ENCODE data around the gene CYBA.

CYBA gene

GRCh38 chr16:88647178-88648070, 3.4 kb downstream of the CYBA start:
- DNase-seq: no peak

- no peak for DNase-seq
Observed at GRCh38 chr16:88646345-88647034, 4.4 kb downstream of the CYBA start.

GRCh38 chr16:88645941-88646340, 4.9 kb downstream of the CYBA start:
- DNase-seq: no peak

- DNase-seq: no peak
Observed at GRCh38 chr16:88645455-88645854, 5.4 kb downstream of the CYBA start.

- DNase-seq: no peak
Observed at GRCh38 chr16:88643644-88643932, 7.3 kb downstream of the CYBA start.

GRCh38 chr16:88642881-88643643, 7.8 kb downstream of the CYBA start:
- DNase-seq: no peak

GRCh38 chr16:88640498-88641247, 10.2 kb downstream of the CYBA start:
- no peak for DNase-seq

- no peak for DNase-seq
Observed at GRCh38 chr16:88640039-88640495, 10.8 kb downstream of the CYBA start.

GRCh38 chr16:88639231-88640038, 11.4 kb downstream of the CYBA start:
- DNase-seq: no peak

- no peak for DNase-seq
Observed at GRCh38 chr16:88638323-88639230, 12.3 kb downstream of the CYBA start, which contains the start of gene IL17C. IL17C (plus strand) TSS chr16:88638572; CDS start chr16:88638642, 70 bp downstream.

GRCh38 chr16:88636488-88637265, 14.2 kb downstream of the CYBA start:
- no peak for DNase-seq

- no peak for DNase-seq
Observed at GRCh38 chr16:88635671-88636319, 15.1 kb downstream of the CYBA start.

GRCh38 chr16:88634994-88635670, 15.7 kb downstream of the CYBA start:
- DNase-seq: no peak

- no peak for DNase-seq
Observed at GRCh38 chr16:88634141-88634993, 16.5 kb downstream of the CYBA start.

GRCh38 chr16:88633684-88634140, 17.1 kb downstream of the CYBA start:
- peak in 1 of 51 donors; percentile 13 for DNase-seq

- DNase-seq: no peak
Observed at GRCh38 chr16:88632587-88632930, 18.3 kb downstream of the CYBA start.
